Lower lobe of right lung (tissue), 2 donors: Measurements from ENCODE around the gene USPL1. TPM values are rescaled to one million over a fixed set of nuclear protein-coding genes. Genes with fewer than 3 reads are reported as not detected.

ENCODE experiments used
- ATAC-seq, 2 donors: fragments of 200-7000 bp; cut with Tn5 transposase; one replicate each; pipeline ENCODE4 v1.9.1; 2020 to 2022; ENCODE audit warnings: mild to moderate bottlenecking in 2 of 2, moderate library complexity in 2 of 2
- DNase-seq: peaks from one replicate; pipeline ENCODE4 v3.0.0-alpha.2; 2020
- H3K27ac ChIP-seq: fragments of 200-600 bp; one replicate; pipeline ENCODE4 v1.8.0; 2022
- H3K27me3 ChIP-seq: fragments of 200-600 bp; one replicate; pipeline ENCODE4 v1.8.0; 2022; ENCODE audit warnings: low read depth
- H3K36me3 ChIP-seq: fragments of 200-600 bp; one replicate; pipeline ENCODE4 v1.8.0; 2022; ENCODE audit warnings: mild to moderate bottlenecking
- H3K4me1 ChIP-seq: fragments of 200-600 bp; one replicate; pipeline ENCODE4 v1.8.0; 2022
- H3K4me3 ChIP-seq: fragments of 200-600 bp; one replicate; pipeline ENCODE4 v1.8.0; 2022; ENCODE audit warnings: mild to moderate bottlenecking
- H3K9me3 ChIP-seq: fragments of 200-600 bp; one replicate; pipeline ENCODE4 v1.8.0; 2022
- CTCF ChIP-seq: fragments of 200-600 bp; IDR thresholded peaks from one replicate; pipeline ENCODE4 v1.8.0; 2022; ENCODE audit warnings: antibody characterized with exemption, mild to moderate bottlenecking
- intact Hi-C: fragments of 100-400 bp; cut with DNase I; formaldehyde crosslinking; loops from one replicate; pipeline ENCODE4 v1.11.0; 2022
- long read RNA-seq: library from polyadenylated mRNA; unstranded; transcript quantifications from one replicate; pipeline ENCODE4 v2.0.0, GENCODE V29; 2021
- total RNA-seq: library from RNA; stranded (reverse); fragmentation: NEBNext Ultra II Directional; extraction: Animal tissue kit (Norgen Biotek cat#: 25700); gene quantifications from one replicate; pipeline ENCODE4 v1.2.1, GENCODE V29; 2021
- donor health status: DM: no; HTN: yes; CAD: no; lungs with severe emphysema.

USPL1 gene
- total RNA-seq = 14.9 TPM
- long read RNA-seq, partial matches to known transcripts = 1 of 5 reads
- long read RNA-seq, other reads (novel, unspliced or antisense) = 4 of 5 reads

DNA sequence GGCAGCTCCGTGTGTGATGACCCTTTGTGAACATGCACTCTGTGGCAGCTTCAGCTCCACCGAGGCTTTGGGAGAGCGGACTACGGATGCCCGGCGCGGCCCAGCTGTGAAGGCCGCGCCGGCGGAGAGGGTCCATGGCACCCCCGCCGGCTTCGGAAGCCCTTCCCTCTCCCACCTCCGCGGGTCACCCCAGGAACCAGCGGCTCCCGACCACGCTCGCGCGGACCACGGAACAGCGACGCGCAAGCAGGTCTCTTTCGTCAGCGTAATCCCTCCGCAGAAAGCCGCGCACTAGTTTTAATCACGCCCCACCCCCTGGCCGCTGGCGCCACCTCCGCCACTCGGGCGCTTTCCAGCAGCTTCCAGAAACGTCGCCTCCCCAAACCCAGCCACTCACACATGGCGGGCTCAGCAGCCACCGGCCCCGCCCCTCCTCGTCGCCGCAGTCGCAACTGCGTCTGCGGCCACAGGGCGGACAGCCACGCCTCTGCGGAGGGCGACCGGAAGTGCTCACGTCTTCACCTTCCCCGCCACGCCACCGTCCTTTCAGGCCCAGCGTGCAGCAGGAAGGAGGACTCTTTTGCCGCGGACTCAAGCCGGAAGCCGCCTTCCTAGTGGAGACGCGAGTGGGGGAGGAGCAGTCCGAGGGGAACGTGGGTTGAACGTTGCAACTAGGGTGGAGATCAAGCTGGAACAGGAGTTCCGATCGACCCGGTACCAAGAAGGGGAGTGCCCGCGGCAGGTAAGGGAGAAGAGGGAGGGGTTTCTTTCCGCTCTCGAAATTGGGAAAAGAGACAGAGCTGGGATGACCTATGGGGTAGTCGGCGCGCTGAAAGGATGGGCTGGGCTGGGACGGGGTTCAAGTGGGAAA lies at the start of gene USPL1:
USPL1 (plus strand) TSS at position 606 of the 871 bp plus-strand sequence. CDS start 3,221 bp downstream, outside the sequence.
- DNase-seq = peak; percentile 99
- peak; percentile 97 to 98 for ATAC-seq
- H3K36me3 ChIP-seq = peaks cover 8% of the 10 kb centered on the region
- H3K4me1 ChIP-seq = peaks cover 36% of the 10 kb centered on the region
- H3K27me3 ChIP-seq = no peaks in the 10 kb centered on the region
- H3K4me3 ChIP-seq = peak within 1 kb of the TSS; percentile 81
- intact Hi-C loops = no loop called here
- H3K9me3 ChIP-seq = no peaks in the 10 kb centered on the region
- TF ChIP-seq CTCF = peak; percentile 24
- peak within 1 kb of the TSS; percentile 99 for H3K27ac ChIP-seq

DNA sequence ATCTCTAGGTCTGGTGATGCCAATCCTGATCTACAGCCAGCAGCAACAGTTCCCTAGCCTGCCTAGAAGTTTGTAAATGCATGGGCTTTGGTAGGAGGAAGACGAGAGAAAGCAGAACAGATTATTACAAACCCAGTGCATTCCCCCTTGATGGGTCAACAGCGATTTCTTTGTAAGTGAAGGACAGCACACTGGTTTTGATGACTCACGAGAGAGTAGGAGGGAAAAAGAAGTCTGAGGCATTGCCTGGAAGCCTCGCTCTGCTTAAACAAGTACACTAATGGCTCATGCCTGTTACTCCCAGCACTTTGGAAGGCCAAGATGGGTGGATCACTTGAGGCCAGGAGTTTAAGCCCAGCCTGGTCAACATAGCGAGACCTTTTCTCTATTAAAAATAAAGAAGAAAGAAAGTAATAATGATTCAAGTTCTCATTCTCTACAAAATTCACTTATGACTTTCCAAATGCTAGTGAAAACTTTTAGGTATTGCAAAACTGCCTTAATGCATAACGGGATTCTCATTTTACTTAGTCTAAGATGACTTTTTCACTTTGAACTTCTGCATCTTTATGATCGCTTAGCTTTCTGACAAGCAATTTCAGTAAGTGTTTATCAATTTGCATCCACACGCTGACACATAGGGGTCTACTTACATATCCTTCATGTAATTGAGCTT lies 47.7 kb upstream of the USPL1 start:
- H3K4me1 ChIP-seq = peaks cover 8% of the 10 kb centered on the region
- TF ChIP-seq CTCF = no peak
- DNase-seq (no peak), ATAC-seq (peak; percentile 66 to 78)
- H3K4me3 ChIP-seq = no peak overlapping the region
- no peak overlapping the region for H3K27ac ChIP-seq
- intact Hi-C loops = no loop called here
- H3K27me3 ChIP-seq = no peaks in the 10 kb centered on the region
- H3K36me3 ChIP-seq = no peaks in the 10 kb centered on the region
- no peaks in the 10 kb centered on the region for H3K9me3 ChIP-seq

GRCh38 chr13:30570691-30571090 lies 47.0 kb upstream of the USPL1 start:
- no peak for ATAC-seq
- Histone ChIP-seq H3K4me3 (no peak overlapping the region), H3K27me3 (no peaks in the 10 kb centered on the region), H3K9me3 (no peaks in the 10 kb centered on the region), H3K36me3 (no peaks in the 10 kb centered on the region), H3K4me1 (peaks cover 8% of the 10 kb centered on the region), H3K27ac (no peak overlapping the region)
- DNase-seq = no peak
- intact Hi-C loops = no loop called here
- no peak for TF ChIP-seq CTCF

DNA sequence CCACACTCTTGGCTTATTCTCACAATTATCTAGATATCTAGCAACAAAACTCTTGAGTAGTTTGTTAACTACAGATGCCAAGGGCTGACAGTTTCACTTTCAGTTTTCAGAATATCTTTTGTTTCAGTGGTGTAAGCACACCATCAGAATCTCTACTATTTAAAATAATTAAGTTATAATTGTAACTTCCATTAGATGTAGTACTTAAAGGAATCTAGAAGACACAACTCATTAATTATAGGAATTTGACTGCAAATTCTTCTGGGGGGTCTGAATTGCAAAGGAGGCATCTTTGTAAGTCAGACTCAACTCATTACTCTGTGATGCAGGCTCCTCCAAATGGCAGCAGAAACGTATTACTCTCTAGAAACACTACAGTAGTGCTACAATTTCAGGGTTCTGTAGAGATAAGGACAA lies 44.9 kb upstream of the USPL1 start:
- peaks cover 8% of the 10 kb centered on the region for H3K4me1 ChIP-seq
- no peaks in the 10 kb centered on the region for H3K36me3 ChIP-seq
- no peaks in the 10 kb centered on the region for H3K27me3 ChIP-seq
- ATAC-seq = peak in 1 of 2 donors; percentile 81
- intact Hi-C loops = no loop called here
- no peak for TF ChIP-seq CTCF
- H3K9me3 ChIP-seq = no peaks in the 10 kb centered on the region
- peak overlapping the region; percentile 44 for H3K4me3 ChIP-seq
- no peak for DNase-seq
- H3K27ac ChIP-seq = peak overlapping the region; percentile 69

DNA sequence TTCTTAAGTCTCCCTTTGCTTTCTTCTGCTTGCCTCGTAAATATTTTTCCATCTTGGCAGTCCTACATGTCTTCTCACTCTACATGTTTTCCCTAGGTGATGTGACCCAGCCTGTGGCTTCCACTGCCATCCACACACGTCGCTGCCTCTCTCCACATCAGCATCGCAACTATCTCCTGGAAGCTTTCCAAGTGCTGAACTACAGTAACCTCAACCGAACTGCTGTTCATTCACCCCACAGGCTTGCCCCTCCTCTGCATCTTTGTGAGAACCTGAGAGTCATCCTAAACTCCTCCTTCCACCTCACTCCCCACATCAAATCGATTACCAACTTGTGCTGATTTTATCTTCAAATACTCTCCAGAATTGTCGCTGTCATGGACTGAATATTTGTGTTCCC lies 41.2 kb upstream of the USPL1 start:
- no peak overlapping the region for H3K4me3 ChIP-seq
- DNase-seq (no peak), ATAC-seq (no peak)
- no peaks in the 10 kb centered on the region for H3K27me3 ChIP-seq
- peaks cover 8% of the 10 kb centered on the region for H3K4me1 ChIP-seq
- H3K36me3 ChIP-seq = no peaks in the 10 kb centered on the region
- intact Hi-C loops = no loop called here
- H3K9me3 ChIP-seq = no peaks in the 10 kb centered on the region
- no peak overlapping the region for H3K27ac ChIP-seq
- TF ChIP-seq CTCF = no peak
